Stimulated activated naive B cell treated with anti-CD40 and anti-IgM and Interleukin-4, amounts not matched to agents 10 μg/mL and 1 μg/mL and 100 μg/mL, for 72 hours (primary cell): ENCODE results near the gene CYFIP2.

ENCODE experiments used
- ATAC-seq, 2 donors: fragments of 150-1000 bp; cut with Tn5 transposase; replicated peaks; 2 replicates each; pipeline ENCODE4 v1.10.0; 2021; ENCODE audit warnings: moderate library complexity in 1 of 2
- DNase-seq: peaks from one replicate; pipeline ENCODE4 v3.0.0; 2021
- H3K27ac Mint-ChIP-seq: one replicate; pipeline ENCODE4 v1.8.0; 2022; ENCODE audit warnings: mild to moderate bottlenecking, mixed read lengths
- H3K27me3 Mint-ChIP-seq, 2 donors: one replicate each; pipeline ENCODE4 v1.8.0; 2022; ENCODE audit warnings: mixed read lengths in 2 of 2
- H3K36me3 Mint-ChIP-seq, 2 donors: one replicate each; pipeline ENCODE4 v1.8.0; 2022; ENCODE audit warnings: mixed read lengths in 2 of 2, mild to moderate bottlenecking in 1 of 2
- H3K4me1 Mint-ChIP-seq, 2 donors: one replicate each; pipeline ENCODE4 v1.8.0; 2022; ENCODE audit warnings: mixed read lengths in 2 of 2, mild to moderate bottlenecking in 1 of 2
- H3K4me3 Mint-ChIP-seq, 2 donors: one replicate each; pipeline ENCODE4 v1.8.0; 2022; ENCODE audit warnings: mild to moderate bottlenecking in 2 of 2, mixed read lengths in 2 of 2, moderate library complexity in 1 of 2
- H3K9me3 Mint-ChIP-seq, 2 donors: one replicate each; pipeline ENCODE4 v1.8.0; 2022; ENCODE audit warnings: mixed read lengths in 2 of 2, mild to moderate bottlenecking in 1 of 2

The CYFIP2 gene

GRCh38 chr5:157357823-157358222, 91.9 kb downstream of the CYFIP2 start:
- Mint-ChIP-seq H3K9me3 (no peaks in the 10 kb centered on the region), H3K27ac (no peak overlapping the region), H3K27me3 (no peaks in the 10 kb centered on the region), H3K4me1 (peaks cover 14 to 15% of the 10 kb centered on the region in 2 donors), H3K4me3 (no peak overlapping the region), H3K36me3 (peaks cover 47 to 74% of the 10 kb centered on the region in 2 donors)
- no peak for ATAC-seq
- no peak for DNase-seq

- Mint-ChIP-seq H3K27ac (peak overlapping the region; percentile 38), H3K4me1 (peaks cover 7 to 13% of the 10 kb centered on the region in 2 donors), H3K9me3 (no peaks in the 10 kb centered on the region), H3K4me3 (no peak overlapping the region), H3K36me3 (peaks cover 49 to 74% of the 10 kb centered on the region in 2 donors), H3K27me3 (no peaks in the 10 kb centered on the region)
- no peak for ATAC-seq
- no peak for DNase-seq
Measured at GRCh38 chr5:157358871-157359270, 92.9 kb downstream of the CYFIP2 start.

- Mint-ChIP-seq H3K36me3 (peaks cover 50 to 78% of the 10 kb centered on the region in 2 donors), H3K27ac (no peak overlapping the region), H3K9me3 (no peaks in the 10 kb centered on the region), H3K27me3 (no peaks in the 10 kb centered on the region), H3K4me1 (peaks cover 7 to 13% of the 10 kb centered on the region in 2 donors), H3K4me3 (no peak overlapping the region)
- DNase-seq = no peak
- no peak for ATAC-seq
Measured at GRCh38 chr5:157359356-157360055, 93.6 kb downstream of the CYFIP2 start.

- H3K27me3 Mint-ChIP-seq = no peaks in the 10 kb centered on the region
- H3K9me3 Mint-ChIP-seq = no peaks in the 10 kb centered on the region
- H3K36me3 Mint-ChIP-seq = peaks cover 51 to 68% of the 10 kb centered on the region in 2 donors
- H3K4me3 Mint-ChIP-seq = no peak overlapping the region
- ATAC-seq (no peak), DNase-seq (no peak)
- peak overlapping the region; percentile 75 for H3K27ac Mint-ChIP-seq
- peaks cover 7 to 13% of the 10 kb centered on the region in 2 donors for H3K4me1 Mint-ChIP-seq
Measured at GRCh38 chr5:157362012-157362411, 96.1 kb downstream of the CYFIP2 start.

- no peak for ATAC-seq
- no peaks in the 10 kb centered on the region for H3K9me3 Mint-ChIP-seq
- peak overlapping the region; percentile 87 for H3K27ac Mint-ChIP-seq
- H3K4me3 Mint-ChIP-seq = no peak overlapping the region
- no peak for DNase-seq
- peaks cover 51 to 68% of the 10 kb centered on the region in 2 donors for H3K36me3 Mint-ChIP-seq
- H3K4me1 Mint-ChIP-seq = peaks cover 7 to 13% of the 10 kb centered on the region in 2 donors
- H3K27me3 Mint-ChIP-seq = no peaks in the 10 kb centered on the region
Measured at GRCh38 chr5:157362502-157362901, 96.6 kb downstream of the CYFIP2 start.

- H3K4me3 Mint-ChIP-seq = no peak overlapping the region
- no peak for ATAC-seq
- peaks cover 7 to 13% of the 10 kb centered on the region in 2 donors for H3K4me1 Mint-ChIP-seq
- H3K36me3 Mint-ChIP-seq = peaks cover 51 to 68% of the 10 kb centered on the region in 2 donors
- no peak for DNase-seq
- H3K9me3 Mint-ChIP-seq = no peaks in the 10 kb centered on the region
- H3K27me3 Mint-ChIP-seq = no peaks in the 10 kb centered on the region
- H3K27ac Mint-ChIP-seq = peak overlapping the region; percentile 43
Measured at GRCh38 chr5:157362982-157363381, 97.1 kb downstream of the CYFIP2 start.

GRCh38 chr5:157365732-157366131, 99.8 kb downstream of the CYFIP2 start:
- Mint-ChIP-seq H3K4me3 (no peak overlapping the region), H3K27ac (peak overlapping the region; percentile 43), H3K36me3 (peaks cover 44 to 61% of the 10 kb centered on the region in 2 donors), H3K9me3 (no peaks in the 10 kb centered on the region), H3K4me1 (peaks cover under 1 to 6% of the 10 kb centered on the region in 2 donors), H3K27me3 (no peaks in the 10 kb centered on the region)
- ATAC-seq (no peak), DNase-seq (no peak)

- Mint-ChIP-seq H3K27ac (peak overlapping the region; percentile 37), H3K4me3 (no peak overlapping the region), H3K27me3 (no peaks in the 10 kb centered on the region), H3K36me3 (peaks cover 38 to 54% of the 10 kb centered on the region in 2 donors), H3K9me3 (no peaks in the 10 kb centered on the region), H3K4me1 (no peaks in the 10 kb centered on the region)
- peak in 1 of 2 donors; percentile 52 for ATAC-seq
- no peak for DNase-seq
Measured at GRCh38 chr5:157366741-157367674, 101.1 kb downstream of the CYFIP2 start.

GRCh38 chr5:157369507-157369906, 103.6 kb downstream of the CYFIP2 start:
- Mint-ChIP-seq H3K27ac (no peak overlapping the region), H3K4me3 (no peak overlapping the region), H3K4me1 (no peaks in the 10 kb centered on the region), H3K9me3 (no peaks in the 10 kb centered on the region), H3K36me3 (peaks cover 28 to 53% of the 10 kb centered on the region in 2 donors), H3K27me3 (no peaks in the 10 kb centered on the region)
- no peak for DNase-seq
- peak in 1 of 2 donors; percentile 46 for ATAC-seq

- ATAC-seq (no peak), DNase-seq (no peak)
- Mint-ChIP-seq H3K36me3 (peaks cover 26 to 45% of the 10 kb centered on the region in 2 donors), H3K4me1 (peaks cover 0 to 5% of the 10 kb centered on the region in 2 donors), H3K27me3 (no peaks in the 10 kb centered on the region), H3K4me3 (no peak overlapping the region), H3K9me3 (no peaks in the 10 kb centered on the region), H3K27ac (no peak overlapping the region)
Measured at GRCh38 chr5:157370967-157371366, 105.0 kb downstream of the CYFIP2 start.

GRCh38 chr5:157371655-157372471, 105.9 kb downstream of the CYFIP2 start:
- Mint-ChIP-seq H3K36me3 (peaks cover 32 to 50% of the 10 kb centered on the region in 2 donors), H3K4me1 (peaks cover 1 to 8% of the 10 kb centered on the region in 2 donors), H3K9me3 (no peaks in the 10 kb centered on the region), H3K4me3 (no peak overlapping the region), H3K27ac (no peak overlapping the region), H3K27me3 (no peaks in the 10 kb centered on the region)
- DNase-seq (no peak), ATAC-seq (no peak)

- Mint-ChIP-seq H3K27ac (no peak overlapping the region), H3K9me3 (no peaks in the 10 kb centered on the region), H3K27me3 (no peaks in the 10 kb centered on the region), H3K36me3 (peaks cover 35 to 56% of the 10 kb centered on the region in 2 donors), H3K4me1 (peaks cover 6 to 13% of the 10 kb centered on the region in 2 donors), H3K4me3 (no peak overlapping the region)
- no peak for ATAC-seq
- no peak for DNase-seq
Measured at GRCh38 chr5:157372472-157372822, 106.5 kb downstream of the CYFIP2 start.

- Mint-ChIP-seq H3K36me3 (peaks cover 53 to 65% of the 10 kb centered on the region in 2 donors), H3K4me1 (peaks cover 6 to 18% of the 10 kb centered on the region in 2 donors), H3K27ac (no peak overlapping the region), H3K9me3 (no peaks in the 10 kb centered on the region), H3K4me3 (no peak overlapping the region), H3K27me3 (no peaks in the 10 kb centered on the region)
- no peak for ATAC-seq
- DNase-seq = no peak
Measured at GRCh38 chr5:157378509-157378908, 112.6 kb downstream of the CYFIP2 start.

GRCh38 chr5:157379983-157380382, 114.1 kb downstream of the CYFIP2 start:
- ATAC-seq (no peak), DNase-seq (no peak)
- Mint-ChIP-seq H3K9me3 (no peaks in the 10 kb centered on the region), H3K27ac (no peak overlapping the region), H3K4me1 (peaks cover 6 to 18% of the 10 kb centered on the region in 2 donors), H3K27me3 (no peaks in the 10 kb centered on the region), H3K36me3 (peaks cover 60 to 71% of the 10 kb centered on the region in 2 donors), H3K4me3 (no peak overlapping the region)
